Hematopoietic multipotent progenitor cell treated with erythropoietin and hydrocortisone succinate and interleukin-3 and kit ligand, for 17 days (in vitro differentiated cells): Measurements from ENCODE around the gene CXCL11.
"Not testable (repeated sequence)": the region's sequence is repeated elsewhere in the genome, so short reads cannot be mapped to it uniquely, and the experiment has no call there.

ENCODE experiments used
- DNase-seq: peaks from one replicate; pipeline ENCODE4 v3.0.0-alpha.2; 2015; ENCODE audit warnings: low spot score

The CXCL11 gene

GRCh38 chr4:76035799-76036380 is at the start of gene CXCL11:
CXCL11 (minus strand) TSS chr4:76036070; CDS start chr4:76035987, 83 bp downstream.
- DNase-seq: no peak

- DNase-seq: no peak
These were observed 48.7 kb upstream of the CXCL11 start for GRCh38 chr4:76084542-76084941.

GRCh38 chr4:76083386-76083988 is 47.6 kb upstream of the CXCL11 start:
- DNase-seq: no peak

- no peak for DNase-seq
These were observed 42.3 kb upstream of the CXCL11 start for GRCh38 chr4:76078033-76078613.

- no peak for DNase-seq
These were observed 39.2 kb upstream of the CXCL11 start for GRCh38 chr4:76074993-76075600.

GRCh38 chr4:76074468-76074867 is 38.6 kb upstream of the CXCL11 start, which contains the start of gene ART3:
ART3 (plus strand) TSS chr4:76074709; CDS start chr4:76075890, 1,181 bp downstream.
- no peak for DNase-seq

GRCh38 chr4:76072760-76073159 is 36.9 kb upstream of the CXCL11 start:
- no peak for DNase-seq

- peak; percentile 66 for DNase-seq
These were observed 31.9 kb upstream of the CXCL11 start for GRCh38 chr4:76067652-76068286.

- DNase-seq: no peak
These were observed 30.7 kb upstream of the CXCL11 start for GRCh38 chr4:76066546-76066945.

GRCh38 chr4:76061982-76062381 is 26.1 kb upstream of the CXCL11 start:
- DNase-seq: no peak

GRCh38 chr4:76061421-76061820 is 25.6 kb upstream of the CXCL11 start:
- no peak for DNase-seq

- no peak for DNase-seq
These were observed 24.6 kb upstream of the CXCL11 start for GRCh38 chr4:76060506-76060905.

GRCh38 chr4:76059750-76060149 is 23.9 kb upstream of the CXCL11 start:
- DNase-seq: no peak

- no peak for DNase-seq
These were observed 23.1 kb upstream of the CXCL11 start for GRCh38 chr4:76058888-76059426.

GRCh38 chr4:76058302-76058701 is 22.4 kb upstream of the CXCL11 start:
- DNase-seq: no peak

- no peak for DNase-seq
These were observed 19.6 kb upstream of the CXCL11 start for GRCh38 chr4:76055421-76055820.

GRCh38 chr4:76055016-76055415 is 19.1 kb upstream of the CXCL11 start:
- DNase-seq: no peak

GRCh38 chr4:76053730-76054129 is 17.9 kb upstream of the CXCL11 start:
- no peak for DNase-seq

GRCh38 chr4:76050560-76051050 is 14.7 kb upstream of the CXCL11 start:
- DNase-seq: not testable (repeated sequence)

GRCh38 chr4:76049860-76050416 is 14.1 kb upstream of the CXCL11 start:
- DNase-seq: not testable (repeated sequence)

- not testable (repeated sequence) for DNase-seq
These were observed 8.8 kb upstream of the CXCL11 start for GRCh38 chr4:76044686-76045085.

GRCh38 chr4:76043306-76043705 is 7.4 kb upstream of the CXCL11 start:
- DNase-seq: not testable (repeated sequence)
